GM18873 (cell line): ENCODE results near the gene RPL7A.
"Not testable (repeated sequence)": the region's sequence is repeated elsewhere in the genome, so short reads cannot be mapped to it uniquely, and the experiment has no call there.

ENCODE experiments used
- ATAC-seq: cut with Tn5 transposase; IDR thresholded peaks from one replicate; pipeline ENCODE4 v1.9.1; 2021; ENCODE audit warnings: mild to moderate bottlenecking, moderate library complexity, moderate number of reproducible peaks; ENCODE audit not compliant: unreplicated experiment, low FRiP score

RPL7A gene

DNA sequence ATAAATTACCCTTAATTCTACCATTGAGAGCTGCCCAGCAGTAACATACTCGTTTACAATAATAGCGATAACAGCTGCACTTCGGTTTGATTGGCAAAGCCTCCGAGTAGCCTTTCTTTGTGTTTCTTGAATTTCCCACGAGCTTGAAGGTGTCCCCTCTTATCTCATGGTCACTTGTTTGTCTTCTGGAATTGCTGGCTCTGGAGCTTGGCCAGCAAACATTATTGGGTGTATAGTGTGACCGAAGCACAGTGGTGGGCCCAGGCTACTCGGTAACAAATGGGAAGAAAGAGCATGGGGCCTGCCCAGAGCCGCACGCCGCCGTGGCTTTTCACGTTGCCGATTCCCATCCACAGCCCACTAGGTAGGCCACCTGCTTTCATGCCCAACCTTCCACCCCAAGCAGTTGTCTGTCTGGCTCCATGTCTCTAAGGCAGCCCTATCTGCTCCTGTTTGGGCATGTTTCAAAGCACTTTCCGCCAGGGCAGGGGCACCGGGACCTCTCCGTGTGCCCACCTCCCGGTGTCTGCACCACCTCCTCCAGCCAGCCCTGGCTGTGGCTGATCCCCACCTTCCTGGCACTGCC, 36.8 kb downstream of the RPL7A start:
- no peak for ATAC-seq

DNA sequence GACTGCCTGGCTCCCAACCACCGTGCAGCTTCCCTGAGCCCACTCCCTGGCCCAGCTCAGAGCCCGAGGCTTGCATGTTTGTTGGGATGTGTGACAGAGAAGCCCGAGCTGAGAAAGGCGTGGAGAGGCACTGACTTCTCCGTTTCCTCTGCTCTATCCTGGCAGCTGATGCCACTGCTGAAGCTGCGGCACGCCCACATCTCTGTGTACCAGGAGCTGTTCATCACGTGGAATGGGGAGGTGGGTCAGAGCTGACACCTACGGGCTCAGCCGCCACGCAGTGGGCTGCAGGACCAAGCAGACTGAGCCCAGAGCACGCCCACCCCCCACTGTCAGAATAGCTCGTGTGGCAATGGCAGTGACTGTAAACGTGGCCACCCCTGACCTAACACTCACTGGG, 37.4 kb downstream of the RPL7A start:
- ATAC-seq, result no peak

DNA sequence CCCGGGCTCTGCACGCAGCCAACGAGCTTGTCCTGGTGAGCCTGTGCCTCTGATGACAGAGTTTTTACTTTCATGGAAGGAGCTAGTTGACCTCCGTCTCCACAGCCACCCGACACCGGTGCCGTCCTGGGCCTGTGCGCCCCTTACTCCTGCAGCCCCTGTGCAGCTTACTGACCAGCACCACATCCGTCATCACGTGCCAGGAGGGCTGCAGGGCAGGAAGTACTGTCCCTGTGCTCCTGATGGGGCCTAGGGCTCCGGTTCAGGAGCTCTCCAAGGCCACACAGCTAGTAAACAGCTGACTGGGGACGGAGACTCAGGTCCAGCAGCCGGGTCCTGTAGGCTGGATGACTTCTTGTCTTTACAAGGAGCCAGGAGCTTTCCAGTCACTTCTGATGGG, 38.3 kb downstream of the RPL7A start:
- ATAC-seq, result no peak

DNA sequence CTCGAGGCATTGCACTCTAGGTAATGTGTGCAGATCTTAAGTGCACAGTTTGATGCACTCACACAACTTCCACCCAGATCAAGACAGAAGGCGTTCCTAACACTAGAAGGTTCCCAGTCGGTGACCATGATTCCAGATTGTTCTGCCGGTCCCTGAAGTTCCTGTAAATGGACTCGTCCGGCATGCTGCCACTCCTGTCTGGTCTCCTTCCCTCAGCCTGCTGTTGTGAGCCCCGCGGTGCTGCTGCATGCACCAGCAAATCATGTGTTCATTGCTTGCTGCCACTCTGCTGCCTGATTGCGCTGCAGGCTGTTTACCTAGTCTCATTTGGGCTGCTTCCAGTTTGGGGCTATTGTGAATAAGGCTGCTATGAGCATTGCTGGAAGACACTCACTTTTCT, 39.7 kb downstream of the RPL7A start:
- no peak for ATAC-seq

DNA sequence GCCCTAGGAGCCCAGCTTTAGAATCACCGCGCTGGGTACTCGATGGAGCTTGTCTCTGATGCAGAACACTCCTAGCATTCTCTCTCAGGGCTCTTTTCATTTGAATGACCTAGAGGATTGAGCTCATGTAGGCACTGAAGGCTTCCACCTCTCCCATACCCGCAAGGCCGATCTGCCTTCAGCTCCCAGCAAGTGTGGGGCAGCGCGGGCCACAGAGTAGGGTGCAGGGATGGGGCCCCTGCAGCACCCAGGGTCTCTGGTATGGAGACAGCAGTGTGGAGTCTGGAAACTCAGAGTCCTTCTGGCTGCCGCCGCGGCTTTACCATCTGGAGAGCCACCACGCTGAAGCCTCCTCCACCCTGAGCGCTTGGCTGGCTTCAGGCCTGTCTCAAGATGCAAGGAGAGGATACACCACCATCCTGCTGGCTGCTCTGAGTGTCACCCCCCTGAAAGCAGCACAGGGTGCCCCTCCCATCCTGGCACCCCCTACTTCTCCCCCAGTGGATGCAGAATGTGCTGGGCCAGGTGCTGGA, 41.1 kb downstream of the RPL7A start:
- no peak for ATAC-seq

DNA sequence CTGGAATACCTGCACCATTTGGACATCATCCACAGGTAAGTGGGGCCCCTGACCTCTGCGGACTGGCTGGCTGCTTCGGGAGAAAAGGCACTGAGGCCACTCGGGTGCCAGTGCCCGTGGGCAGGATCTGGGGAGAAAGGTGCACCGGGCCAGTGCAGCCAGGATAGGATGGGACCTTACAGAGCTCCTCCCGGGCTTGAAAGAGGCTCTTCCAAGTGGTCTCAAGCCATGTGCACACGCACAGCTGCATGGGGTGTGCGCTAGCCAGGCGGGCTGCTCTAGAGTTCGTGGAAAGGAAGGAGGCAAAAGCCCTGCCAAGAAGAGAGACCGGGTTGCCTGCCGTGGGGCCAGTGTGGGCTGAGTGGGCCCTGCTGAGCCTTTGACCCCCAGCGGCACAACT, 41.5 kb downstream of the RPL7A start:
- no peak for ATAC-seq

DNA sequence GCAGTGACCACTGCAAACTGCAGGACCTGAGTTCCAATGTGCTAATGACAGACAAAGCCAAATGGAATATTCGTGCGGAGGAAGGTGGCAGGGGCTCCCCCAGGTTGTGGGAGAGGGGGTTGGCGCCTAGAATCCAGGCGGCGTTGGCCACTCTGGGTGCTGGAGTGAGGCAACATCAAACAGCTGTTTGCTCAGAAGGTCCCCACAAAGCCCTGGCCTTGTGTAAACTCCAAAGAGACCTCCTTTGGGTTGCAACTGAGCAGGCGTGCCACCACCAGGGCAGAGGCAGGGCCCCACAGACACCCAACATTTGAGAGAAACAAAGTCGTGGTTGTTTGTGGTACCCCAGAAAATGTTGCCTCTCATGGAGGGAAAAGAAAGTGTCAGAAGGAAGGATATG, 42.7 kb downstream of the RPL7A start:
- no peak for ATAC-seq

DNA sequence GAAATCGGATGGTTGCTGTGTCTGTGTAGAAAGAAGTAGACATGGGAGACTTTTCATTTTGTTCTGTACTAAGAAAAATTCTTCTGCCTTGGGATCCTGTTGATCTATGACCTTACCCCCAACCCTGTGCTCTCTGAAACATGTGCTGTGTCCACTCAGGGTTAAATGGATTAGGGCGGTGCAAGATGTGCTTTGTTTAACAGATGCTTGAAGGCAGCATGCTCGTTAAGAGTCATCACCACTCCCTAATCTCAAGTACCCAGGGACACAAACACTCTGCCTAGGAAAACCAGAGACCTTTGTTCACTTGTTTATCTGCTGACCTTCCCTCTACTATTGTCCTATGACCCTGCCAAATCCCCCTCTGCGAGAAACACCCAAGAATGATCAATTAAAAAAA, 43.4 kb downstream of the RPL7A start:
- not testable (repeated sequence) for ATAC-seq

DNA sequence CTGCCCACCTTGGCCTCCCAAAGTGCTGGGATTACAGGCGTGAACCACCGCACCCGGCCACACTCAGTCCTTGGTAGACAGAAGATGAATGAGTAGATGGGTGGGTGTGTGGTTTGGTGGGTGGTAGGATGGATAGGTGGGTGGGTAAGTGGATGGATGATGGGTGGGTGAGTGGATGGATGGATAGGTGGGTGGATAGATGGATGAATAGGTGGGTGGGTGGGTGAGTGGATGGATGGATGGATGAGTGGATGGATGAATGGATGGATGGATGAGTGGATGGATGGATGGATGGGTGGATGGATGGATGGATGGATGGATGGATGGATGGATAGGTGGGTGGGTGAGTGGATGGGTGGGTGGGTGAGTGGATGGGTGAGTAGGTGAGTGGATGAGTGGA, 44.3 kb downstream of the RPL7A start:
- not testable (repeated sequence) for ATAC-seq

DNA sequence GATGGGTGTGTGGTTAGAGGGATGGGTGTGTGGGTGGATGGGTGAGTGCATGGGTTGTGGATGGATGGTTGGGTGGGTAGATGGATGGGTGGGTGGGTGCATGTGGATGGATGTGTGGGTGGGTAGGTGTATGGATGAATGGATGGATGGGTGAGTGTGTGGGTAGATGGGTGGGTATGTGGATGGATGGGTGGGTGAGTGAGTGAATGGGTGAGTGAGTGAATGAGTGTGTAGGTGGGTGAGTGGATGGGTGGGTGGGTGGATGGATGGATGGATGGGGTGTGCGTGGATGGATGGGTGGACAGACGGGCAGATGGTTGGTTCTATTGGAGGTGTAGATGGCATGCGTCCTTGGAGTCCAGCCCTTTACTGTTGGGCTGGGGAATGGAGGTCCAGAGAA, 45.4 kb downstream of the RPL7A start:
- ATAC-seq, result no peak

DNA sequence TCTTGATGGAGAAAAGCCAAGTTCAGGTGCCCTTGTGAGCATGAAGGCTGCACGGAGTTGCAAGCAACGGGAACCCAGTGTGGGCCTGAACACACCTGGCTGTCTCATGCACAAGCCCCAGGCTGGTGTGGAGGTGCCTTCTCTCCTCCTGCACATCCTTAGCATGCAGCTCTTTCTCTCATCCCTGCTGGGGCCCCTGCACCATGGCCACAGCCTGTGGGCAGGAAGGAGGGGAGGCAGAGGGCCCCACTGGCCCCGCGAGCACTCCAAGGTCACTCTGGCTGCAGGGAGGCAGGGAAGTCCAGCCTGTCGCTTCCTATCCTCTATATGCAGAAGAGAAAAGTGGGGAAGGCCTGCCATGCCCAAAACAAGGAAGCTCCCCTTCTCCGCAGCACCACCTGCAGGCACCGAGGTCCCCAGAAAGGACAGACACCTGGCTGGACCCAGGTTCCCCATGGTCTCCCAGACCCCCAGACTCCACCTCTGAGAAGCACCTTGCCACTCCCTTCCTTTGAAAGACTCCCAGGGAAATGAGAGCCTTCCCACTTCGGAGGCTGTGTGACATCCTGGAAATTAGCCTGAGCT, 46.8 kb downstream of the RPL7A start:
- no peak for ATAC-seq

DNA sequence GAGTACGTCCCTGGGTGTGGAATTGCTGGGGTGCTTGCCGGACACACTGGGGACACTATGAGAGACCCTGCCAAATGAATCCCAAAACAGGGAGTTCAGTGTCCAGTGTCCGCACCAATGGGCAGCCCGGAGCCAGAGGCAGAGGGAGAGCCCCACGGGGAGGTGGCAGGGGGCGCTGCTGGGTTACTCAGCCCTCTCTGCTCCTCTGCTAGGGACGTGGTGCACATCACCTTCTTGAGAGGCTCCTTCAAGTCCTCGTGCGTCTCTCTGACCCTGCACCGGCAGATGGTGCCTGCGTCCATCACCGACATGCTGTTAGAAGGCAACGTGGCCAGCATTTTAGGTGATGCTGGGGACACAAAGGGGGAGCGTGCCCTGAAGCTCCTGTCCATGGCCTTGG, 48.9 kb downstream of the RPL7A start:
- ATAC-seq, result no peak

DNA sequence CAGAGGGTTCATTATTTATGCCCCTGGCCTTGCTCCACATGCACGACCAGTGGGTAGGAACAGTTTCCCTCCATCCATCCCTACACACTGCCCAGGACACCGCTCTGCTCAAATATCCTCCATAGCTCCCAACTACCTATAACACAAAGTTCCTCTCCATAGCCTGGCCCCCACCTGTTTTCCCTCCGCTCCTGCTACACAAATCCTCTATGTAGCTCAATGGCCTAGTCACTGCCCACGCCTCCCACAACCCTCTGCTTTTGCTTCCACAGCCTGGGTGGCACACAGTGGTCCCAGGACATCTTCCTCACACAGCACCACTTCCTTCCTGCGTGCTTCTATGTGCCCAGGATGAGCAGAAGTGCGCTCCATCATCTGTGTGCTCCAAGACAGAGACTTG, 49.4 kb downstream of the RPL7A start:
- ATAC-seq, result no peak

DNA sequence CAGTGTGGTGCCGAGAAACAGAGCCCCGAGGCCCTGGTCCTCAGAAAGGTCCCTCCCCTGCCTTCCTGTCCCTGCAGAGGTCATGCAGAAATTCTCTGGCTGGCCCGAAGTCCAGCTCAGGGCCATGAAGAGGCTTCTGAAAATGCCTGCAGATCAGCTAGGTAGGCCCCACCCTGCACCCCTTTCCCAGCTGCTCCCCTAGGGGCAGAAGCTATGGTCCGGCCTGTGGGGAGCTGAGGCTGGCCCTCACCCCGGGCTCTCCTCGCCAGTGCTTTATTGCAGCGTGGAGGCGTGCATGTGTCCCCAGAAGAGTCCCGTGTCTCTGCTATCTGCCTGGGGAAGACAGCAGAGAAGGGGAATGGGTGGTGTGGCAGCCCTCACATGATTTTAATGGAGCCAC, 49.9 kb downstream of the RPL7A start:
- no peak for ATAC-seq

DNA sequence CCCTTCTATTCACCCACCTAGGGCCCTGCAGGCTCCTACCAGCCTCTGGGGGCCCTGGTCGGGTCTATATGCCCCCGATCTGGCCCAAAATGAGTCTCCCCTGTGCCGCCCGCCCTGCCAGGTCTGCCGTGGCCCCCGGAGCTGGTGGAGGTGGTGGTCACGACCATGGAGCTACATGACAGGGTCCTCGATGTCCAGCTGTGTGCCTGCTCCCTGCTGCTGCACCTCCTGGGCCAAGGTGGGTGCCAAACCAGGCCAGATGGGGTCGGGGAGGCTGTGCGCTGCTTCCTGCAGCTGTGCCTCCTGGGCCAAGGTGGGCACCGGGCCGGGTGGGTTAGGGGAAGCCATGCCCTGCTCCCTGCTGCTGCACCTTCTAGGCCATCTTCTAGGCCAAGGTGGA, 52.3 kb downstream of the RPL7A start:
- ATAC-seq, result no peak
